ENCODE results near the gene KRTAP10-4.

- TF ChIP-seq CTCF (conservative IDR thresholded peaks at IDR 0.05) (no peak), ZFX (IDR thresholded peaks at IDR 0.05) (no peak)
Observed at GRCh38 chr21:44615466-44615865, 41.9 kb downstream of the KRTAP10-4 start.
